Cerebellar nuclear complex (tissue), 1 donor: ENCODE data around the gene MSANTD2.

ENCODE experiments used
- DNase-seq, 2 experiments: peaks; one replicate each; lab custom pipeline; 2025; lab: John Stamatoyannopoulos, UW

Gene MSANTD2

DNA sequence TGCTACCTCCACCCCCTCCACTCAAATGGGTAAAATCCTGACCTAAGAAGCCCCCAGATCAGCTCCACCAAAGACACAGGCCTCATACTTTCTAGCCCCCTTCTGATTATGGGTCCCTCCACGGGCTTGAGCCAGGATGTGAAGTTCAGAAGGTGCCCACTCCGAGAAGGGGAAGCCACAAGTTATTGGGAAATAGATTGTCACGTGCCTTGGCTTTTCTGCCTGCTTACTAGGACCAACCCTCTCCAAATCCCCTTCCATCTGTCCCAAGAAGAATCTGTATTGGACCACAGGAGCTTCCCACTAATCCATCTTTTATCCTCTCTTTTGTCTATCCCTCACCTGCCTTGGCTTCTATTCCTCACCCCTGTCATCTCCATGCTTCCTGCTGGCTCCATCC, 63.5 kb downstream of the MSANTD2 start:
- DNase-seq = no peak

DNA sequence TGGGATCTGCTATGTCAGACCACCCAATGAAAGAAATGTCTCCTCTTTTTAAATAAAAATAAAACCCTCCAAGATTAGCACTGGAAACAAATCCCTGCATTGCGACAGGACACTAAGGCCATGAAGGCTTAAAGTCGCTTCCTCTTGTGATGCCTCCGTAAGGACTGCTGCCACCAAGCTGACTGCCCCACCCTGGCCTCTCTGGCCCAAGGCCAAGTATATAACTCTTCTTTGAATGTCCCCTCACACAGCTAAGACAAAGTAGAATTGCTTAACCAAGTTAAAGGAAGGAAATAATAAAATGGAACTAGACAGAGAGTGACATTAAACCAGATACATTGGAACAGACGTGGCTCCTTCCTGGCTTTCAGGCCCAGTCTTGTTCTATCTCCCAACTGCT, 68.0 kb downstream of the MSANTD2 start:
- no peak for DNase-seq

GRCh38 chr11:124729571-124729970, 70.6 kb downstream of the MSANTD2 start:
- no peak for DNase-seq

DNA sequence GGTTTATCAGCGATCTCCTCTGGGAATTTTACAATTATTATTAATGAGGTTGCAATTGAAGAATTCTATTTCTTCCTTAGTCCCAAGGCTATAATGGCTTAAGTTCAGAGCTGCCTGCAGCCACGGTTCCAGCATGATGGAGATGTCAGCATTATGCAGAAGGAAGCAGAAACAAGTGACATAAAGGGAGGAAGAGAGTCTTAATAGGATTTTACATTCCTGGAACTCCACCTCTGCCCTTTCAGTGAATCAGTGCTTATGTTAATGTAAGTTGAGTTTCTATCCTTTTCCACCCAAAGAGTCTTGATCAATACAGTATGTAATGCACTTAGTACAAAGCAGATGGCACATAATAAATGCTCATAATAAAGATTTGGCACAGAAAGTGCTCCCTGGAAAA, 72.1 kb downstream of the MSANTD2 start:
- no peak for DNase-seq

GRCh38 chr11:124727474-124727873, 72.7 kb downstream of the MSANTD2 start:
- no peak for DNase-seq

DNA sequence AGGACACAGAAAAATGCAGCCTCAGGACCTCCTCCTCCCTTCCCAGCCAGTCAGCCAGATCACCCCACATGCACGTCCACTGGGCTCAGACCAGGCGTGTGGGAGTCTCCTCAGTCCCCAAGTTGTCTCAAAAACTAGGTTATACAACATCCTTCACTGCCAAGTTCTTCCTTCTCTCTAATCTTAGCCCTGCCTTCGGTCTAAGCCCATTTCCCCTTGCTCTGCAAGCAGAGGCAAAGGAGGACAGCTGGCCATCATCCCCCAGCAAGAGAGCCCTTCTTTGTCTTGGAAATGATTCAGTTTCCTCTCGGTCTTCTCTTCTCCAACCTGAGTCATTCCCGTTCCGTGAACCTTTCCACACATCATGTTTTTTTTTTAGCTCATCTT, 74.5 kb downstream of the MSANTD2 start:
- DNase-seq = no peak

- DNase-seq = no peak
These were observed 75.1 kb downstream of the MSANTD2 start for GRCh38 chr11:124724979-124725718.

DNA sequence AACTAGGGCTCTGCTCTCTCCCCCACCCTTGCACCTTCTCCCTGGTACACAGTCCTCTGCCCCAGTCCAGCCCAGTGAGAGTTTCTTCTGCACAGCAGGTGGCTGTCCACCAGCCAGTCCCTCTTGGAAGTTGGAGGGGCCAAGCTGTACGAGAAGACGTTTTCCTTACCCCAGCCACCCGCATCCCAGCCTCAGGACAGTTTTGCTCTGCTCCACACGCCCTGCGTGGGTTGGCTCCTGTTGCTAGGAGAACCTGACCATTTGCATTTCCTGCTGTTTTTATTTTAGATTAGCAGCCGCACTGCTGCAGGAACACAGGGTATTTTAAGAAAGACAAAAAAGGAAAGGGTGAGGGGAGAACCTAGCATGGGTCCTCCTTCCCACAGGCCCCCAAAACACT, 78.0 kb downstream of the MSANTD2 start:
- no peak for DNase-seq

DNA sequence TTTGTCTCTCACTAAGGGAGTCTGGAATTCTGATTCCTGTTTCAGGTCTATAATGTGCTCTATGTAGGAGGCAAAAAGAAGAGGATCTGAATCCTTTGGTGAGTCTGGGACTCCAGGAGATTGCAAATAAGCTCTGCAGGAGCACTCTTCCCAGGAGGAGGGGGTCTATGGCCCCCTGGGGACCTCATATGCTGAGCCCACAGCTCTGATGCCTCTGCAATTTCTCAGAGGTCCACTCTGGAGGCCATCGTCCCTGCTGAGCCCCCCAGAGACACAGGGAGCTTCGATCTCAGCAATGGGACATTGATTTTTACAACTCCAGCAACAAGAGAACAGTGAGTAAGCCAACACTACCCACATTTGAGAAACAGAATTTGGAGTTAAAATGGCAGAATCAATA, 80.7 kb downstream of the MSANTD2 start:
- no peak for DNase-seq

- DNase-seq = no peak
These were observed 81.4 kb downstream of the MSANTD2 start for GRCh38 chr11:124718801-124719200.

DNA sequence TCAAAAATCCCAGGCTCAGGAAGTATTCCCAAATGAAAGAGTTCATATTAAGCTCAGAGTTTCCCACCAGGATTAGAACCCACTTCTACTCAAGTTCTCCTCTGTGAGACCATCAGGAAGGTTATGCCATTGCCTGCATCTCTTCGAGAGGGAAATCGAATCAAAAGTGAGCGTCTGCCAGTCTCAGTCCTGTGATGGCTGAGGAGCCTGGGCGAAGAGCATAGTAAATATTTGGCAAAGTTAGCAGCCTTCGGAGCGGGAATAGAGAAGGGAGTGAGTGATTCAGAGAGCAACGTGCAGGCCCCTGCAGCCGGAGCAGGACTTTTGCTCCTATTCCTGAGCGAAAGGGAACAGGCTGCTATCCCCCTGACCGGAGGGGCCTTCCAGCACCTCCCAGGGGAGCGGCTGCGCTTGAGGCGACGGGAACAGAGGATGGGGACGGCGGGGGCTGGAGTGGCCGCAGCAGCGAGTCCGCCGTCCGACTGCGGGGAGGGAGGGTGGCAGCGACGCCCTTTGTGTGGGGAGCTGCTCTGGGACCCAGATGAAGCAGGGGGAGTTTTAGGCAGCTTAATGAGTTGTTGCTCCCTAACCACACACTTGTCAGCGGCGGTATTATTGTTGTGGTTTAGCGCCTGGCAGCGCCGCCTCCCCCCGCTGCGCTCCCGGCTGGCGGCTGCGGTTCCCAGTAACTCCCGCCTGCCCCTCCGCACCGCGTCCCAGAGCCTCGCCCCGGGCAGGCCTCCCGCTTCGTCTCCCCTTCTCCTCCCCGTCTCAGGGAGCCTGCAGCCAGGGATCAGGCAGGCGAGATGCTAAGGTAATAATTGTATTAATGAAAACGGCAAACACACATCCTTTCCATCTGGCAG, 82.2 kb downstream of the MSANTD2 start:
- no peak for DNase-seq

- no peak for DNase-seq
These were observed 82.8 kb downstream of the MSANTD2 start for GRCh38 chr11:124717421-124717785.

GRCh38 chr11:124716591-124716990, 83.6 kb downstream of the MSANTD2 start:
- DNase-seq = no peak
